Breast epithelium (tissue), 3 donors: ENCODE data around the gene SETBP1.
A peak's percentile ranks its signal among the peaks of the same experiment; 100 is the strongest.

Experiments
- POLR2A ChIP-seq: fragments of 450-650 bp; IDR thresholded peaks from one replicate; pipeline ENCODE4 v1.6.1; 2016; ENCODE audit warnings: antibody characterized with exemption, mild to moderate bottlenecking, moderate library complexity
- POLR2AphosphoS5 ChIP-seq, 3 donors: sonication (generic); formaldehyde crosslinking; IDR thresholded peaks; one replicate each; pipeline ENCODE4 v1.6.1; 2017; ENCODE audit warnings: antibody characterized with exemption in 3 of 3
- TF ChIP-seq, protein P1 (sequence below), 3 donors: fragments of 450-650 bp; IDR thresholded peaks; one replicate each; pipeline ENCODE4 v1.5.1; 2016 to 2017; ENCODE audit warnings: antibody characterized with exemption in 3 of 3, mild to moderate bottlenecking in 3 of 3, moderate library complexity in 3 of 3

DNA sequence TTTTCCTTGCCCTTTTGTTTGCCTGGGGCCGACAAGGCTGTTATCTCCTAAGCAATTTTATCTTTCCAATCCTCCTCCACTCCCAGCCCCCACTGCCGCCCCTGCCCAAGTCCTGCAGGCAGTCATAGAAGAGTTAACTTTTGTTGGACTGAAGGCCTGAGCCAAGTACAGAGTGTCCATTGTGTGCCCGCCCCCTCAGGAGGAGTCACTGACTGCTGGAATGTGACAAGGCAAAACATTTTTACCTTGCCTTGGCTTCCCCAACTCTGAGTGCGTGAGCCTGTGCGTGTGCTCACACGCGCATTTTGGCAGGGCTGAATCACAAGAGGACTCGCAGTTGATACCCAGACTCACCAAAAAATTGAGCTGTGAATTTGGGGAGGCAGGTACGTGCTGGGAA, 16.2 kb downstream of the SETBP1 start:
- TF ChIP-seq, protein P1, sequence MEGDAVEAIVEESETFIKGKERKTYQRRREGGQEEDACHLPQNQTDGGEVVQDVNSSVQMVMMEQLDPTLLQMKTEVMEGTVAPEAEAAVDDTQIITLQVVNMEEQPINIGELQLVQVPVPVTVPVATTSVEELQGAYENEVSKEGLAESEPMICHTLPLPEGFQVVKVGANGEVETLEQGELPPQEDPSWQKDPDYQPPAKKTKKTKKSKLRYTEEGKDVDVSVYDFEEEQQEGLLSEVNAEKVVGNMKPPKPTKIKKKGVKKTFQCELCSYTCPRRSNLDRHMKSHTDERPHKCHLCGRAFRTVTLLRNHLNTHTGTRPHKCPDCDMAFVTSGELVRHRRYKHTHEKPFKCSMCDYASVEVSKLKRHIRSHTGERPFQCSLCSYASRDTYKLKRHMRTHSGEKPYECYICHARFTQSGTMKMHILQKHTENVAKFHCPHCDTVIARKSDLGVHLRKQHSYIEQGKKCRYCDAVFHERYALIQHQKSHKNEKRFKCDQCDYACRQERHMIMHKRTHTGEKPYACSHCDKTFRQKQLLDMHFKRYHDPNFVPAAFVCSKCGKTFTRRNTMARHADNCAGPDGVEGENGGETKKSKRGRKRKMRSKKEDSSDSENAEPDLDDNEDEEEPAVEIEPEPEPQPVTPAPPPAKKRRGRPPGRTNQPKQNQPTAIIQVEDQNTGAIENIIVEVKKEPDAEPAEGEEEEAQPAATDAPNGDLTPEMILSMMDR (IDR thresholded peaks at IDR 0.05), result no peak
- TF ChIP-seq POLR2A (no peak), POLR2AphosphoS5 (IDR thresholded peaks at IDR 0.05) (peak in 2 of 3 donors; percentile 24 to 28)
